ENCODE data around the gene CTIF. TPM values are rescaled to one million over a fixed set of nuclear protein-coding genes. Genes with fewer than 3 reads are reported as not detected.

CTIF gene
- total and polyA plus RNA-seq, 4 donors = 10.6 to 26.7 (median 12.3) TPM

DNA sequence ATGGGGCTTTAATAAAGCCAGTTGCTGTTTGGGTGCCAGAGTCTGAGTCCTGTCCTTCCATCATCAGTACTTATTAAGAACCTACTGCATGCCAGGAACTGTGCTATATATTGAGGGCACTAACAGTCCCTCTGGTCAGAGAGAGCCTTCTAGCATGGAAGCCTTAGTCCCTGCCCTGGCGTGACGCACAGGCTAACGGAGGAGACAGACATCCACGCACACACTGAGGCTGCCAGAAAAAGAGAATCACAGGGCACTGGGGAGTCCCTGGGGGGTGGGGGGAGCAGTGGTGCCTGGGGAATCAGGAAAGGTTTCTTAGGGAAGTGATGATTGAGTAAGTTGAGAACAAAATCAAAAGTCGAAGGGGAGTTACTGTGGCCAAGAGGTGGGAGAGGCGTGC is 31.5 kb downstream of the CTIF start:
- no peaks in the 10 kb centered on the region for H3K9me3 ChIP-seq (ENCODE audit: control insufficient read depth in 4 of 4, low read length in 3 of 4)
- no peak overlapping the region for H3K4me3 ChIP-seq (ENCODE audit: low read depth in 1 of 3, low read length in 3 of 3)
- peaks cover 16 to 57% (median 42%) of the 10 kb centered on the region in 4 donors for H3K4me1 ChIP-seq (ENCODE audit: control insufficient read depth in 4 of 4, insufficient read depth in 4 of 4, low read length in 3 of 4)
- H3K27me3 ChIP-seq (ENCODE audit: control insufficient read depth in 4 of 4, insufficient read depth in 4 of 4, low read length in 3 of 4) = no peaks in the 10 kb centered on the region
- no peaks in the 10 kb centered on the region for H3K36me3 ChIP-seq (ENCODE audit: control insufficient read depth in 4 of 4, insufficient read depth in 3 of 4, low read depth in 1 of 4, low read length in 3 of 4)
- DNase-seq (ENCODE audit: low spot score) = no peak
- peak overlapping the region; percentile 2 for H3K27ac ChIP-seq (ENCODE audit: low read depth in 1 of 2, low read length in 2 of 2)
- no peak for TF ChIP-seq TAF1 (conservative IDR thresholded peaks at IDR 0.05)
- no peak for TF ChIP-seq FOXA2 (IDR thresholded peaks at IDR 0.05)
- TF ChIP-seq, protein P1, sequence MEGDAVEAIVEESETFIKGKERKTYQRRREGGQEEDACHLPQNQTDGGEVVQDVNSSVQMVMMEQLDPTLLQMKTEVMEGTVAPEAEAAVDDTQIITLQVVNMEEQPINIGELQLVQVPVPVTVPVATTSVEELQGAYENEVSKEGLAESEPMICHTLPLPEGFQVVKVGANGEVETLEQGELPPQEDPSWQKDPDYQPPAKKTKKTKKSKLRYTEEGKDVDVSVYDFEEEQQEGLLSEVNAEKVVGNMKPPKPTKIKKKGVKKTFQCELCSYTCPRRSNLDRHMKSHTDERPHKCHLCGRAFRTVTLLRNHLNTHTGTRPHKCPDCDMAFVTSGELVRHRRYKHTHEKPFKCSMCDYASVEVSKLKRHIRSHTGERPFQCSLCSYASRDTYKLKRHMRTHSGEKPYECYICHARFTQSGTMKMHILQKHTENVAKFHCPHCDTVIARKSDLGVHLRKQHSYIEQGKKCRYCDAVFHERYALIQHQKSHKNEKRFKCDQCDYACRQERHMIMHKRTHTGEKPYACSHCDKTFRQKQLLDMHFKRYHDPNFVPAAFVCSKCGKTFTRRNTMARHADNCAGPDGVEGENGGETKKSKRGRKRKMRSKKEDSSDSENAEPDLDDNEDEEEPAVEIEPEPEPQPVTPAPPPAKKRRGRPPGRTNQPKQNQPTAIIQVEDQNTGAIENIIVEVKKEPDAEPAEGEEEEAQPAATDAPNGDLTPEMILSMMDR (IDR thresholded peaks at IDR 0.05; ENCODE audit: low read depth, low read length, missing input control) = no peak
- TF ChIP-seq NR2F2 (IDR thresholded peaks at IDR 0.05) = no peak
- no peak for TF ChIP-seq FOXA1 (IDR thresholded peaks at IDR 0.05)
- TF ChIP-seq, protein P2, sequence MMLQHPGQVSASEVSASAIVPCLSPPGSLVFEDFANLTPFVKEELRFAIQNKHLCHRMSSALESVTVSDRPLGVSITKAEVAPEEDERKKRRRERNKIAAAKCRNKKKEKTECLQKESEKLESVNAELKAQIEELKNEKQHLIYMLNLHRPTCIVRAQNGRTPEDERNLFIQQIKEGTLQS (IDR thresholded peaks at IDR 0.05) = no peak
- TF ChIP-seq, protein P3, sequence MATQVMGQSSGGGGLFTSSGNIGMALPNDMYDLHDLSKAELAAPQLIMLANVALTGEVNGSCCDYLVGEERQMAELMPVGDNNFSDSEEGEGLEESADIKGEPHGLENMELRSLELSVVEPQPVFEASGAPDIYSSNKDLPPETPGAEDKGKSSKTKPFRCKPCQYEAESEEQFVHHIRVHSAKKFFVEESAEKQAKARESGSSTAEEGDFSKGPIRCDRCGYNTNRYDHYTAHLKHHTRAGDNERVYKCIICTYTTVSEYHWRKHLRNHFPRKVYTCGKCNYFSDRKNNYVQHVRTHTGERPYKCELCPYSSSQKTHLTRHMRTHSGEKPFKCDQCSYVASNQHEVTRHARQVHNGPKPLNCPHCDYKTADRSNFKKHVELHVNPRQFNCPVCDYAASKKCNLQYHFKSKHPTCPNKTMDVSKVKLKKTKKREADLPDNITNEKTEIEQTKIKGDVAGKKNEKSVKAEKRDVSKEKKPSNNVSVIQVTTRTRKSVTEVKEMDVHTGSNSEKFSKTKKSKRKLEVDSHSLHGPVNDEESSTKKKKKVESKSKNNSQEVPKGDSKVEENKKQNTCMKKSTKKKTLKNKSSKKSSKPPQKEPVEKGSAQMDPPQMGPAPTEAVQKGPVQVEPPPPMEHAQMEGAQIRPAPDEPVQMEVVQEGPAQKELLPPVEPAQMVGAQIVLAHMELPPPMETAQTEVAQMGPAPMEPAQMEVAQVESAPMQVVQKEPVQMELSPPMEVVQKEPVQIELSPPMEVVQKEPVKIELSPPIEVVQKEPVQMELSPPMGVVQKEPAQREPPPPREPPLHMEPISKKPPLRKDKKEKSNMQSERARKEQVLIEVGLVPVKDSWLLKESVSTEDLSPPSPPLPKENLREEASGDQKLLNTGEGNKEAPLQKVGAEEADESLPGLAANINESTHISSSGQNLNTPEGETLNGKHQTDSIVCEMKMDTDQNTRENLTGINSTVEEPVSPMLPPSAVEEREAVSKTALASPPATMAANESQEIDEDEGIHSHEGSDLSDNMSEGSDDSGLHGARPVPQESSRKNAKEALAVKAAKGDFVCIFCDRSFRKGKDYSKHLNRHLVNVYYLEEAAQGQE (IDR thresholded peaks at IDR 0.05) = no peak
- TF ChIP-seq, protein P4, sequence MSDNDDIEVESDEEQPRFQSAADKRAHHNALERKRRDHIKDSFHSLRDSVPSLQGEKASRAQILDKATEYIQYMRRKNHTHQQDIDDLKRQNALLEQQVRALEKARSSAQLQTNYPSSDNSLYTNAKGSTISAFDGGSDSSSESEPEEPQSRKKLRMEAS (IDR thresholded peaks at IDR 0.05) = no peak
- no peak for TF ChIP-seq GABPA (IDR thresholded peaks at IDR 0.05 in 1 of 2, conservative IDR thresholded peaks at IDR 0.05 in 1 of 2)
- no peak for TF ChIP-seq YY1 (IDR thresholded peaks at IDR 0.05)
- no peak for TF ChIP-seq RXRA (IDR thresholded peaks at IDR 0.05)
- H3K9ac ChIP-seq (ENCODE audit: low read depth in 1 of 2, low read length in 2 of 2) = no peak overlapping the region
- WGBS = 92% methylated on average over 6 of the region's 6 CpGs

DNA sequence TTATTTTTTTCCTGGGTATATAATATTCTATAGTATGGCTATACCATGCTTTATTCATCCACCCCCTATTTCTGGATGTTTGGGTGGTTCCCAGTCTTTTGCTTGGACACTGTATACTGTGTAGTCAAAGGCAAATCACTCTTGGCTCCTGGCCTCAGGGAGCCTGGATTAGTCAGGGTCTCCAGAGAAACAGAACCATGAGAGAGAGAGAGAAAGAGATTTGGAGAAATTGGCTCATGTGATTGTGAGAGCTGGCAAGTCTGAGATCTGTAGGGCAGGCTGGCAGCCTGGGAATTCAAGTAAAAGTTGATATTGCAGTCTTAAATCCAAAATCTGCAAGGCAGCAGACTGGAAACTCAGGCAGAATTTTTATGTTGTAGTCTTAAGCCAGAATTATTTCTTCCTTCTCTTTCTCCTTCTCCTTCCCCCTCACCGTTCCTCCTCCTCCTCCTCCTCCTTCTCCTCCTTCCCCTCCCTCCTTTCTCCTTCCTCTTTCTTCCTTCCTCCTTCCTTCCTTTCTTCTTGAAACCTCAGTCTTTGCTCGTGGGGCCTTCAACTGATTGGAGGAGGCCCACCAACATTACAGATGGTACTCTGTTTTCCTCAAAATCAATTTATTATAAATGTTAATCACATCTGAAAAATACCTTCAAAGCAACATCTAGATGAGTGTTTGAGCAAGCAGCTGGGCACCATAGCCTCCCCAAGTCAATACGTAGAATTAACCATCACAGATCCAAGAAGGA is 33.0 kb downstream of the CTIF start:
- Histone ChIP-seq H3K27ac (ENCODE audit: low read depth in 1 of 2, low read length in 2 of 2) (no peak overlapping the region), H3K4me3 (ENCODE audit: low read depth in 1 of 3, low read length in 3 of 3) (no peak overlapping the region), H3K36me3 (ENCODE audit: control insufficient read depth in 4 of 4, insufficient read depth in 3 of 4, low read depth in 1 of 4, low read length in 3 of 4) (no peaks in the 10 kb centered on the region), H3K4me1 (ENCODE audit: control insufficient read depth in 4 of 4, insufficient read depth in 4 of 4, low read length in 3 of 4) (peaks cover 16 to 72% (median 56%) of the 10 kb centered on the region in 4 donors), H3K27me3 (ENCODE audit: control insufficient read depth in 4 of 4, insufficient read depth in 4 of 4, low read length in 3 of 4) (no peaks in the 10 kb centered on the region), H3K9ac (ENCODE audit: low read depth in 1 of 2, low read length in 2 of 2) (no peak overlapping the region), H3K9me3 (ENCODE audit: control insufficient read depth in 4 of 4, low read length in 3 of 4) (no peaks in the 10 kb centered on the region)
- no peak for DNase-seq (ENCODE audit: low spot score)
- WGBS = 86% methylated on average over 3 of the region's 3 CpGs
- TF ChIP-seq, protein P5, sequence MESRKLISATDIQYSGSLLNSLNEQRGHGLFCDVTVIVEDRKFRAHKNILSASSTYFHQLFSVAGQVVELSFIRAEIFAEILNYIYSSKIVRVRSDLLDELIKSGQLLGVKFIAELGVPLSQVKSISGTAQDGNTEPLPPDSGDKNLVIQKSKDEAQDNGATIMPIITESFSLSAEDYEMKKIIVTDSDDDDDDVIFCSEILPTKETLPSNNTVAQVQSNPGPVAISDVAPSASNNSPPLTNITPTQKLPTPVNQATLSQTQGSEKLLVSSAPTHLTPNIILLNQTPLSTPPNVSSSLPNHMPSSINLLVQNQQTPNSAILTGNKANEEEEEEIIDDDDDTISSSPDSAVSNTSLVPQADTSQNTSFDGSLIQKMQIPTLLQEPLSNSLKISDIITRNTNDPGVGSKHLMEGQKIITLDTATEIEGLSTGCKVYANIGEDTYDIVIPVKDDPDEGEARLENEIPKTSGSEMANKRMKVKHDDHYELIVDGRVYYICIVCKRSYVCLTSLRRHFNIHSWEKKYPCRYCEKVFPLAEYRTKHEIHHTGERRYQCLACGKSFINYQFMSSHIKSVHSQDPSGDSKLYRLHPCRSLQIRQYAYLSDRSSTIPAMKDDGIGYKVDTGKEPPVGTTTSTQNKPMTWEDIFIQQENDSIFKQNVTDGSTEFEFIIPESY (IDR thresholded peaks at IDR 0.05) = no peak
- TF ChIP-seq HNF4G (IDR thresholded peaks at IDR 0.05) (no peak), SP1 (IDR thresholded peaks at IDR 0.05) (no peak), FOXA1 (IDR thresholded peaks at IDR 0.05) (no peak), YY1 (IDR thresholded peaks at IDR 0.05) (no peak), TAF1 (conservative IDR thresholded peaks at IDR 0.05) (no peak), NR2F2 (IDR thresholded peaks at IDR 0.05) (no peak), GABPA (IDR thresholded peaks at IDR 0.05 in 1 of 2, conservative IDR thresholded peaks at IDR 0.05 in 1 of 2) (no peak), FOXA2 (IDR thresholded peaks at IDR 0.05) (no peak), RXRA (IDR thresholded peaks at IDR 0.05) (no peak), HNF4A (conservative IDR thresholded peaks at IDR 0.05) (no peak)
- TF ChIP-seq, protein P4 (IDR thresholded peaks at IDR 0.05) = no peak
- TF ChIP-seq, protein P3 (IDR thresholded peaks at IDR 0.05) = no peak
- TF ChIP-seq, protein P1 (IDR thresholded peaks at IDR 0.05; ENCODE audit: low read depth, low read length, missing input control) = no peak

Data from liver (tissue), 9 donors.